Globus pallidus (tissue), 1 donor: ENCODE results near the gene KCNQ2.

Experiments
- DNase-seq: peaks from one replicate; pipeline ENCODE4 v3.0.0-alpha.2; 2015; ENCODE audit warnings: low spot score

The KCNQ2 gene

DNA sequence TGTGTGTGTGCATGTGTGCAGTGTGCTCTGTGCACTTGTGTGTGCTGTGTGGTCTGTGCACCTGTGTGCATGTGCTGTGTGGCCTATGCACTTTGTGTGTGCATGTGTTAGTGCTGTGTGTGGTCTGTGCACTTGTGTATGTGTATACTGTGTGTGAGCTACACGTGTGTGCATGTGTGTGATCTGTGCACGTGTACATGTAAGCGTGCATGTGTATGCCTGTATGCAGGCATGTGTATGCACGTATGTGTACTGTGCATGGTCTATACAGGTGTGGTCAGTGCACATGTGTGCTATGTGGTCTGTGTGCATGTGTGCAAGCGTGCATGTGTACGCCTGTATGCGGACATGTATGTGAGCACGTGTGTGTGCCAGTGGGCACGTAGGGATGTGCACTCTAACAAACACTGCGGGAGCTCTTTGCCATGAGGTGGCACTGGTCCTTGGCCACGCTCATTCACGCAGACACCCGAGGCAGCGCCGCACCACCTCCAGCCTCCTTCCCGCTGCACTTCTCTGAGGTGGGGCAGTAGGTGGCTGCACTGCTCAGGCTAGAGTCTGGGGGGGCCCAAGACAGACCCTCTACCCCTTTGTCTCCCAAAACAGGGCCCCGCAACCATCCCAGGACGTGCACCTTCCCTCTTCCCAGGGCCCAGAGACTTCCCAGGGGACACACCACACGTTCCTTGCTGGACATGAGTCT is 68.9 kb downstream of the KCNQ2 start:
- DNase-seq, result no peak

DNA sequence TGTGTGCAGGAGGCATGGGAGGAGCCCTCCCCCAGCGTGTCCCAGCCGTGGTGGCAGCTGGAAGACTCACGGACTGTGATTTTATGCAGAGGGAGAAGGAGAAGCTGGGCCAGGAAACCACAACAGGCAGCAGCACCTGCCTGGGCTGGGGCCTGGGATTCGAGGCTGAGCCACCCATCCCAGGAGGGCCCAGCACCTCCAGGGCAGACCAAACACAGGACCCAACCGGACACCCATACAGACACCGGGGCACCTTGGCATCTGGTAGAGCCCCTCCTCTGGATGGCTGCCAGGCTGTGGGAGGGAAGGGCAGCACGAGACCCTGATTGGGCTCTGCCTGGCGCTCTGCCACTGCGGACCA is 69.6 kb downstream of the KCNQ2 start:
- DNase-seq, result no peak

DNA sequence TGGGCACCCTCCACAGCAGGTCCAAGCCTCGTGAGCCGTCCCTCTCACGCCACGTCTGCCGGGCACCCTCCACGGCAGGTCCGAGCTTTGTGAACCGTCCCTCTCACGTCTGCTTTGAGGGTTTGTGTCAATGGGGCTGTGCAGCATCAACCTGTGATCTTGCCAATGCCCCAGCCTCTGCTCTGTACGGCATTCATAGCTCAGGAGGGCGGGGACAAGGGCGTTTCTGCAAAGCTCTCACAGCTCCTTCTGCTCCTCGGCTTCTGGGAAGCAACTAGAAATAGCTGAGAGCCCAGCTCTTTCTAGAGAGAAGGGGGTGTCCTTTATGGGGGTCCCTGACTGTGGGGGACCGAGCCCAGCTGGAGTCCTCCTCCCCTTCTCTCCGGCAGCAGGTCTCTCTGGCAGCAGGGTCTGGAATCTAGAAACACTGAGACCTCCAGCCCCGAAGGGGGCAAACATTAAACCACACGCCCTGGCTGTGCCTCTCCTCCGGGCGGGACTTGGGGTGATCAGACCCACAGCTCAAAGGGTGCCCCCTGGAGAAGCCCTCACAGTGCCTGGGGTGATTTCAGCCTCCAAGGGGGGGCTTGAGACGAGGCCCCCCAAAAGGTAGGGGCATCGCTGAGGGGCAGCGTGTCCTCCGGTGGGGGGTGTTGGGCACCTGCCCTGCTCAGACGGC is 70.1 kb downstream of the KCNQ2 start:
- DNase-seq, result no peak

DNA sequence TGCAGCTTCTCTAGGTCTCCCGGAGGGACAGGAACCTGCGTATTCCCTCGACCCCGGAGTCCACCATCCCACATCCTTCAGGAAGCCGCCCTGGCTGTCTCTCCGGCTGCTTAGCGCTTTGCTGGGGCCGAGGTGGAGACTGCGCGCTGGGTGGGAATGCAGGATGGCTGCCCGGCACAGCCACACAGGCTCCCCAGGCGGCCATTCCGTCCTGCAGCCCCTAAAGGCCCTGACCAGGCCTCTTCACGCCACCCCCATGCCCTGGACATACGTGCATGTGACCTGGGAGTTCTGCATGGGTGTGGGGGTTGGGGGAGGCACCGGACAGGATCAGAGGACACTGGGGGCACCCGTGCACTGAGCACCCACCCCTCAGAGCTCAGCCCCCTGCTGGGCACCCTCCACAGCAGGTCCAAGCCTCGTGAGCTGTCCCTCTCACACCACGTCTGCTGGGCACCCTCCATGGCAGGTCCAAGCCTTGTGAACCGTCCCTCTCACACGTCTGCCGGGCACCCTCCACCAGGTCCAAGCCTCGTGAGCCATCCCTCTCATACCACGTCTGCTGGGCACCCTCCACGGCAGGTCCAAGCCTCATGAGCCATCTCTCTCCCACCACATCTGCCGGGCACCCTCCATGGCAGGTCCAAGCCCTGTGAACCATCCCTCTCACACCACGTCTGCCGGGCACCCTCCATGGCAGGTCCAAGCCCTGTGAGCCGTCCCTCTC is 70.9 kb downstream of the KCNQ2 start:
- DNase-seq, result no peak

DNA sequence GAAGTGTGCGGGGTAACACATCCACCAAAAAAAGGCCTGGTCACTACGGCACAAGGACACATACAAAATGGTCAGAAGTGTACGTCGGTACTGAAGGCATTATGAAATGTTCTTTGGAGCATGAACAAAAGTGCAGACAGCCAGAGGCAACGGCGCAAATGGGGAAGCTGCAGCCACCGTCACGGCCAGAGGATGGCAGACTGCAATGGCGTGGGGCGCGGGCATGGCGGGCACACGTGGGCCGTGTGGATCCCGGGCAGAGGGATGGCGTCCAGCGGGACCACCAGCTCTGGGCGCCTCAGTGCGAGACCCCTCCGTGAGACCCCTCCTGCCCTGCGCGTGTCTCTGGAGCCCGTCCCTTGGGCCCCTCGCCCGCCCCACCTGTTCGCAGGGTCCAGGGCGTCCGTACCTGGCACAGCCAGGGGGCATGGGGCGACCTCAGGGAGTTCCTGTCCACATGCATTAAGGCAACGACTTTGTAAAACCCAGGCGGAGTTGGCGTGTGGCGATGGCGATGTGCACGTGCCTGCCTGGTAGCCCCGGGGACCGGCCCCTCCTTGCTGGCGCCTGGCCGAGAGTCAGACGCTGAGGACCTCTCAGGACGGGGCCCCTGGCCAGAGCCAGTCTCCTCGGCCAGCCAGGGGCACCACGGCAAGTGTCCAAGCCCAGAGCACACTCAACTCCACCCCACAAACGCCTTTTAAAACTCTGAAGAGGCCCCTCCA is 71.8 kb downstream of the KCNQ2 start:
- DNase-seq, result no peak

DNA sequence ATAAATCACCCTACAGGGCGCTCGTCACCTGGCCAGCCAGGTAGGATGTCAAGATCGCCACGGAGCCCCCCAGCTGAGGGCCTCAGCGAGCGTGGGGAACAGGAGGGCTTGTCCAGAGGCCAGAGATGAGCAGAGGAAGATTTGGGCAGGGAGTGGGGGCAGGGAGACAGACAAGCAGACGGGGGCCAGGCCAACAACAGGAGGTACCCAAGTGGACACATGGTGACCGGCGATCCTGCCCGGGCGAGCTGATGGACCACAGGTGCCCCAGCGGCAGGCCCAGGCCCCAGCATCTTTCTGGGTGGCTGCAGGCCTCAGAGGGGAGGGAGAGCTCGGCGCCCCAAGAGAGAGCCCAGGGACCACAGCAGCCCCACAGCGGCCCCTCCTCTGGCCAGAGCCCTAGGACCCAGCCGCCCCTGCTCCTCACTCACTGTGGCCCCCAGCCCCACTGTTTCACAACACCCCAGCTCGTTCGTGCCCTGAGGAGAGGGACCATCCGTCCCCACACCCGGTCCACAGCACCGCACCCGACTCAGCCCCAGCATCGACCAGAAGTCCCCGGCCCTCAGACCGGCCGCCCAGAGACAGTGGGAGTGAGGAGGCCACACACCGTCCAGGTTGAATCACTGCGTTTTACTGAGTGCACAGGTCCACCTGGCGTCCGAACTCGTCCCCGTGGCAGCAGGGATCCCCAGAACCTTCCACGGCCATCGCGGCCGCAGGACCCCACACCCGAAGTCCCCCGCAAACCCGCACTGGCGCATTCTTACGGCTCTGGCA is 72.7 kb downstream of the KCNQ2 start:
- DNase-seq, result no peak

DNA sequence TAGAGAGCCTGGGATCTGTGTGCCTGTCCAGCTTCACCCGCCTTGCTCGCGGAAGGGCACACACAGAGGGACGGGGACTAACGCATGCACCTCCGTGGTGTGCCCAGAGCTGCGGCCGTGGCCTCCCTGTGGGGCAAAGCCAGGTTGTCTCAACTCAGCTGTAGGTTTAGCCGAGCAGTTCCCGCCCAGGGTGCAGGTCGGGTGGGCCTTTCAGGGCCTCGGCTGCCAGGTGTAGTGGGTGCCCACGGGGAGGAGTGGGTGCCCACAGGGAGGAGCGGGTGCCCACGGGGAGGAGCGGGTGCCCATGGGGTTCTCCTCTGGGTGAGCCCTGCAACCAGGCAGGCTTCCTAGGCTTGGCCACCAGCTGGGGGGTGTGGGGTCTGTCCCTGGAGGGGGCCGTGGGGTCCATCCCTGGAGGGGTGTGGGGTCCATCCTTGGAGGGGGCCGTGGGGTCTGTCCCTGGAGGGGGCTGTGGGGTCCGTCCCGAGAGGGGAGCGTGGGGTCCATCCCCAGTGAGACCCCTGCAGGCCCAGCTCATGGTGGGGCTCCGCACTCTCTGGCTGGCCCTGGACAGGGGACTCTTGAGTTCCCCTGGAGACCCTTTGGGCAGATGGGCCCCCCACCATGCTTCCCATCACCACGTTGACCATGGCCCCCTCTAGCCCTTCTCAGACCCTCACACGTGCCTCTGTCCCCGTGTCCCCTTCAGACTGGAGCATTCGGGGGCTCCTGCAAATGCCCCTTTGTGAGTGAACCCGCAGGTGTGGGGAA is 73.5 kb downstream of the KCNQ2 start:
- no peak for DNase-seq

DNA sequence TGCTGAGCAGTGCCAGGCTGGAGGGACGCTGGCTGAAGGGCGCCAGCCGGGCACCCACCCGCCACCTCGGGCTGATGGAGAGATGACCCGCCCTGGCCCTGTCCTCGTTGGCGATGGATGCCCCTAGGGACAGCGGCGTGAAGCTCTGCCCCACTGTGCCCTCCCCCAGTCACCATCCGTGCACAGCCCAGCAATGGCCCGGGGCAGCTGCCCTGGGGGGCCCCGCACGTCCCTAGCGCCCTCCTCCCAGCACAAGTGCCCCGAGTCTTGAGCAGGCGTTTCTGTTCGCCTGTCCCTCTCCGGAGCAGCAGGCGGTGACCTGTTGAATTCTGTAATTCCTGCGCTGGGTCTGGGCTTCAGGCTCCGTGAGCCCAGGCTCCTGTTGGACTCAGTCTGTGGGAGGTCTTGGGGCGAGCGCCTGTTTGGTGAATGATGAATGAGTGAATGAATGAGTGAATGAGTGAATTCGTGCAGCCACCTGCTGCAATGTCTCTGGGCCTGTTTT is 74.5 kb downstream of the KCNQ2 start:
- no peak for DNase-seq

DNA sequence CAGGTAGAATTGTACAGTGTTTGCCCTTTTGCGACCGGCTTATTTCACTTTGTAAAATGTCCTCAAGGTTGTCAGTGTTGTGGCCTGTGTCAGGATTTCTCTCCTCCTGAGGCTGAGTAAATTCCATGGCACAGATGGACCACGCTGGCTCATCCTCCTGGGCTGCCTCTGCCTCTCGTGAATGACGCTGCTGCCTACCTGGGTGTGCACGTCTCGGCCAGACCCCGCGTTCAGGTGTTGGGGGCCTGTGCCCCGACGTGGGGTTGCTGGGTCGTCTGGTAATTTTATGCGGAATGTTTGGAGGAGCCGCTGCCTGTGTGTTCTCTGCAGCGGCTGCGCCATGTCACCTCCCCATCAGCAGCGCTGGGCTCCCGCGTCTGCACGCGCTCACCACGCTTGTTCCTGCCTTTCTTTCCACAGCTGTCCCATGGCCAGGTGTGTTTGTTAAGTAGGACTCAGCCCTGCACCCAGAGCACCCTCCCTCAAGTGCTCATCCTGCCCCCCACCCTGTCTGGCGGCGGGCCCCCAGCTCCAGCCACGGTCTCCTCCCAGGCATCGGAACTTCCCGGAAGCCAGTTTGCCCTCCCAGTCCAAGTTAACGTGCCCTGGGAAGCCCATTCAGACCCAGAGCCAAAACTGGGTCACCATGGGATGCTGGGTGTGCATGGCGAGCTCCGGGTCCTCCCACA is 75.2 kb downstream of the KCNQ2 start:
- no peak for DNase-seq

DNA sequence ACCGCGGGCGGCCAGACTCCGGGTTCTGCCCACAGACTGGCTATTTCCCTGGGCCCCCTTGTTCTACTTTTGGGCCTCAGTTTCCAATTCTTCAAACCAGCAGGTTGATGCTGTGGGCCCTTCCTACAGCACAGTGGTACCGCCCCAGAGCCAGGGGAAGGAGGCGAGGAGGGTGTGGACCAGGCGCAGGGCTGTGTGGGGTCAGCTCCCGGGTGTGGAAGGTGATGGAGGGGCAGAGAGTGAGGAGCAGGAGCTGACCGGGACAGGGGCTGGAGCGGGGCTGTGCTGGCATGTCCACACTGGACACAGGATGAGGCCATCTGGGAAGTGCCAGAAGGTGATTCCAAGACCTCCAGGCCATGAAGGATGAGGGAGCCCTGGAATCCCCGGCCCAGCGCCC is 76.2 kb downstream of the KCNQ2 start:
- no peak for DNase-seq

DNA sequence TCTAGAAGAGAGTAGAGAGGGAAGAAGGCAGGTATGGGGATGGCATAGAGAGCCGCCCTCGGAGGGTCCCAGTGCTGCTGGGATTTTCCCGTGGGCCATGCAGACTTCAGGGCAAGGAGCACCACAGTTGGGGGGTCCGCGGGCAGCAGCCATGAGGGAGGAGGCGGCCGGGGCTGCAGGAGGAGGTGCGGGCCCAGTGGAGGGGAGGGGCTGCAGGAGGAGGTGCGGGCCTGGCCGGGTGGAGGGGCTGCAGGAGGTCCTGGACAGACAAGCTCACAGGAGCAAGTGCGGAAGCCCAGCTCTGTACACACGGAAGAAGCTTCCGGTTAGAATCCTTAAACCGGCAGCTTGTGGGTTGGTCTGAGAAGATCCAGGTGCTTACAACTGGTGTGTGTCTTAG is 76.7 kb downstream of the KCNQ2 start:
- no peak for DNase-seq

DNA sequence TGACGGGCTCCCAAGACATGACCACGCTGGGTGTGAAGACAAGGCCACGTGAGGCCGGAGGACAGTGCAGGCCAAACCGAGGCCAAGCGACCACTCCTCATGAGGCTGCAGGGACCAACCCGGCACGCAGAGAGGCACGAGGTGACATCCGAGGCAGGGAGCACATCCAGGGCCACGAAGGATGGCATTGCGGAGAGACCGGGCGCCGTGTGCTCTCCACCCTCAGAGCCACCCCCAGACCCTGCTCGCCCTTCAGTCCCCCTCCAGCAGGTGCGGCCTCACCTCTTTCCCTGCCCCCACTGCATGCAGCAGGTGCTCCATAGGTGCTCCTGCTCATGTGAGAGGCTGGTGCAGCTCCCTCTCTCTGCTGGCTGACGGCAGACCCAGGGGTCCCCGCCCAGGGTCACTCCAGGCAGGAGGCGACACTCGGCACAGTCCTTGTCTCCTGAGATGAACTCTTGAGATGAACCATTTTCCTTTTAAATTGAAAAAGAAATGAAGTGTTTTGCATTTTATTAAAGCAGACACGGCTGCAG is 77.5 kb downstream of the KCNQ2 start:
- DNase-seq, result no peak

DNA sequence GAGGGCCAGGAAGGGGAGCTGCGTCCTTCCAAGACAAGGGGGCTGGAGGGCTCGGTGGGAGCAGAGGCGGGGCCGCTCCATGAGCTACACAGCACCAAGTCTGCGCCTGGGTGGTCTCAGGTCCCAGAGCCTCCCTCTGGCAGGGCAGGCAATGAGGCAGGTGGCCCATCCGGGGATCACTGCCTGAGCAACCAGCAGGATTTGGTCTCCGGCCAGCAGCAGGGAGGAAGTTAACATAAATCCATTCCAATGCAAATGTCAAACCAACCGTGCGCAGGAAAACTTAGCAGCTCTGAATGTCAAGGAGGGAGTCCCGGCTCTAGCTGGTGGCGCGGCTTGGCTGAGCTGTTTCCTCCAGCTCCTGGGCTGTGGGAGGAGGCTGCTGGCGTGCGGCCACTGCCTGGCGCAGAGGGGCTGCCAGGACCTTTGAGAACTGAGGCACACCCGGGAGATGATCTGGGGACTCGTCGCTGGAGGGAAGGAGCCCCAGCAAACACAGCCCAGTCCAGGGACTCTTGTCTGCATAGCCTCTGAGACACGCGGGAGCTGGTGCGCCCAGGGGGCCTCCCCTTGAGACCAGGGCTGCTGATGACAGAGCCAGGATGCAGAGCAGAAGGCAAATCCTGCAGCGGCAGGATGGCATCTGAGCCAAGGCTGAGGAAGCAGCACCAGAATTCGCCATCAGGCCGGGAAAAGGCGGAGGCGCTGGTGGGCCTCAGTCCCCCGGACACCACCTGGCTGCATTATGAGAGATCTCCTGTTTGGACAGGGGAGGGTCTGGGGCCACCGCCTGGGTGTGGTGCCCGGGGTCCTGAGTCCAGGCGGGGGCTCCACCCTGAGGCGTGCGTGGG is 78.2 kb downstream of the KCNQ2 start:
- DNase-seq, result peak; percentile 10

DNA sequence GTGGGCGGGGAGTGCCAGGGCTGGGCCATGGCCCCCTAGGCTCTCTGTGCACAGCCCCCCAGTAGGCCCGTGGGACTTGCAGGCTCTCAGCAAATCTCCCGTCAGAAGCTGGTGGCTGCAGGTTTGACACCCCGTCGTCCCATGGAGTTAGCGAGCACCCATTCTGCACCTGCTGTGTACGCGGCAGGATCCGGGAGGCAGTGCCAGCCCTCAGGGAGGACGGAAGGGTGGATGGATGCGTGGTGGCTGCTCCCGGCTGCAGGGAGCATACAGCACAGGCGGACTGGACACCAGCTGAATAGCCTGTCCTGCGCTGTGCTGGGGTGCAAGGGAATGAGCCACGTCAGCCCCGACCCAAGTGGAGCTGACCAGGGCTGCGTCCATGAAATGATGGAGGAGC is 78.9 kb downstream of the KCNQ2 start:
- DNase-seq, result no peak

DNA sequence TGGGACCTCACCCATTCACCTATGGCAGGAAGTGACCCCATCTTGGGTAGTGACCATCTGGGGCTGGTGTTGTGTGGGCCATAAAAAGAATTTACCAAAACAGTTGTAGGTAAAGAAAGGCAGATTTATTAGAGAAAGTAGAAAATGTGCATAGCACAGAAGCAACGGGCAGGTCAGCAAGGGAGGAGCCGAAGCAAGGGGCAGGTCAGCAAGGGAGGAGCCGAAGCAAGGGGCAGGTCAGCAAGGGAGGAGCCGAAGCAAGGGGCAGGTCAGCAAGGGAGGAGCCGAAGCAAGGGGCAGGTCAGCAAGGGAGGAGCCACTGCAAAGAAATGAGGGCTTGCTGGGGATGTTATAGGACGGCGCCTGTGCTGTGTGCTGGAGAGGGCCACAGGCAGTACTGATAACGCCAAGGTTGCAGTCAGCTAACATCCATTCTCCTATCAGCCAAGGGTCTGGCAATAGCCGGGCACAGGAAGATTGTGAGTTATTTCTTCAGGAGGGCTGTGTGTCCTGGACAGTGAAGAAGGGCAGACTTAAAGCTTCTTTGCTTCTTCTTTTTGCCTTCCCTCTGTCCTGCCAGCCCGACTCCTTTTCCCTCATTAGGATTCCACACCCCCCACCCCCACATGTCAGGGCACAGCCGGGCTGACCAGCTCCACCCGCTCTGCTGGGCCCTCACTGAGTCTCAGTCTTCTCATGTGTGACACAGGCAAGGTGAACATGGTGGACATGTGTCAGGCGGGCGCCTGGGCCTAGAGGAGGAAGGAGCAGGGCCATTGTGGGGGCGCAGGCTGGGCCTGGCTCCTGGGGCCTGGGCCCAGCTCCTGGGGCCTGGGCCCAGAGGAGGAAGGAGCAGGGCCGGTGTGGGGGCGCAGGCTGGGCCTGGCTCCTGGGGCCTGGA is 79.7 kb downstream of the KCNQ2 start:
- DNase-seq, result no peak

DNA sequence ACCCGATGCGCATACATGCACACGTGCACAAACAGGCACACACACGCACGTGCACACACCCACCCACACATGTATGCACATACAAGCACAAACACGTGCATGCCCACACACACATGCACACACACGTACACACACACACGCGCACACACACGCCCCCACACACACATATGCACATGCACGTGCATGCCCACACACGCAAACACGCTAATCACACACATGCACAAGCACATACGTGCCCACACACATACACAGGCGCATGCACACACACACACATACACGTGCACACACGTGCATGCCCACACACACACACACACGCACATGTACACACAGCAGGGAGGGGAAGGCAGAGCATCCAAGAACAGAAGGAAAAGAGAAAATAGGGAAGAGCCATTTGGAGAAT is 84.5 kb downstream of the KCNQ2 start:
- DNase-seq, result no peak

DNA sequence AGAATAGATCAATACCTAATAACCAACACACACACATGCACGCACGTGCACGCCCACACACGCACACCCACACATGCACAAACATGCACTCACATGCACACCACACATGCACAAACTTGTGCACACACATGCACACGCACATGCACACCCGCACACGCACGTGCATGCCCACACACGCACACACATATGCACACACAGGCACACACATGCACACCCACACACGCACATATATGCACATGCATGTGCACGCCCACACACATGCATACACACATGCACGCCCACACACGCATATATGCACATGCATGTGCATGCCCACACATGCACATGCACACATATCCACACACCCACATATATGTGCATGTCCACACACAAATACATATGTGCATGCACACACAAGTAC is 85.1 kb downstream of the KCNQ2 start:
- no peak for DNase-seq

DNA sequence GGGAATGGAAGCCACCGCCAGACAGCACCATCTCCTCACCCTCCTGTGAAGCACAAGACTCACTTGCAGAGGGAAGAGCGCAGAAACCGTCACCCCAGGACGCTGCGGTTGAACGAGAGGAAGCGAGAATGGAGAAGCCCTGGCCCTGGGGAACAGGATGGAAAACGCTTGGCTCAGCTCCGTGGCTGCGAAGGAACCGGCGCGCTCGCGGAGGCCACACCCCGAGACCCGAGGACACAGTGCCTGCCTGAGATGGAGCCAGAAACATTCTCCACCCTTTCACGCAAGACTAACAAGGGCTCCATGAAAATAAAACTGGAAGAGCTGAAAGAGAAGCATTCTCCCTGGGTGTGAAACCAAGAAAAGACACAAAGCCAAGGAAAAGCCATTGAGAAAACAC is 86.0 kb downstream of the KCNQ2 start:
- no peak for DNase-seq
